HepG2 (cell line): ENCODE results near the gene GNG2. TPM values are rescaled to one million over a fixed set of nuclear protein-coding genes. Genes with fewer than 3 reads are reported as not detected.

Experiments
- ATAC-seq: fragments of 200-7000 bp; cut with Tn5 transposase; 3 replicates; pipeline ENCODE4 v1.9.1; 2020; ENCODE audit warnings: mild to moderate bottlenecking, moderate library complexity
- BruUV-seq: library from RNA; stranded (reverse); fragments of 400-500 nt; replicated peaks from 2 replicates; lab custom pipeline; 2021; lab: Mats Ljungman, UMichigan
- CTCF ChIA-PET: fragments of 300-600 bp; formaldehyde crosslinking; extraction: SDS; loops from one replicate; lab custom pipeline; 2021; ENCODE audit warnings: low total read pairs, inconsistent platforms, low intra/inter-chr PET ratio; lab: Yijun Ruan, JAX
- POLR2A ChIA-PET: fragments of 350-600 bp; sonication (Branson Sonifier 250); formaldehyde crosslinking; loops from one replicate; lab custom pipeline; 2020; ENCODE audit warnings: antibody characterized with exemption, inconsistent platforms; lab: Yijun Ruan, JAX
- DNase-seq: peaks from one replicate; pipeline ENCODE4 v3.0.0-alpha.2; 2015; ENCODE audit warnings: low spot score
- FAIRE-seq: peaks from 3 replicates; lab custom pipeline; 2011; peaks lifted over from hg19 to GRCh38; lab: Jason Lieb, UNC
- H2AFZ ChIP-seq: one replicate; pipeline ENCODE4 v1.6.1; 2011; ENCODE audit warnings: low read length, inconsistent platforms
- H3K27ac ChIP-seq: fragments of 300-600 bp; 3 replicates; pipeline ENCODE4 v1.8.0; 2011; ENCODE audit warnings: mixed run types, mild to moderate bottlenecking, mixed read lengths, low read length, inconsistent platforms; ENCODE audit not compliant: insufficient read depth; ENCODE audit errors: extremely low read length
- H3K27me3 ChIP-seq, 2 experiments: fragments of 200-600 bp in 1 of 2; 2 replicates in 1 of 2; 3 replicates in 1 of 2; pipeline versions ENCODE4 v1.6.0 to v1.8.0; 2011; ENCODE audit warnings: low read length in 2 of 2, mild to moderate bottlenecking in 2 of 2, moderate library complexity in 2 of 2, inconsistent platforms in 1 of 2; ENCODE audit not compliant: insufficient read depth in 2 of 2, control insufficient read depth in 1 of 2
- H3K36me3 ChIP-seq, 2 experiments: fragments of 200-600 bp in 1 of 2; replicated peaks in 1 of 2; 2 replicates in 1 of 2; 3 replicates in 1 of 2; pipeline versions ENCODE4 v1.5.1 to v1.8.0; 2011; ENCODE audit warnings: low read length in 2 of 2, inconsistent platforms in 1 of 2; ENCODE audit not compliant: insufficient read depth in 2 of 2, control insufficient read depth in 1 of 2
- H3K4me1 ChIP-seq: 2 replicates; pipeline ENCODE4 v1.5.1; 2012; ENCODE audit warnings: low read length, inconsistent platforms; ENCODE audit not compliant: insufficient read depth
- H3K4me2 ChIP-seq: 2 replicates; pipeline ENCODE4 v1.6.0; 2011; ENCODE audit warnings: low read depth, low read length, inconsistent platforms
- H3K4me3 ChIP-seq, 3 experiments: fragments of 200-600 bp in 1 of 3; sonication (generic), shearing (Covaris generic) in 1 of 3; replicated peaks in 1 of 3; 2 replicates each; pipeline ENCODE4 v1.5.1; 2011 to 2016; ENCODE audit warnings: low read length in 3 of 3, inconsistent platforms in 2 of 3, low read depth in 2 of 3, mild to moderate bottlenecking in 2 of 3, control low read depth in 1 of 3, mixed read lengths in 1 of 3; ENCODE audit not compliant: insufficient read depth in 1 of 3
- H3K79me2 ChIP-seq: one replicate; pipeline ENCODE4 v1.6.1; 2011; ENCODE audit warnings: low read length, inconsistent platforms; ENCODE audit not compliant: insufficient read depth
- H3K9ac ChIP-seq: 2 replicates; pipeline ENCODE4 v1.6.0; 2011; ENCODE audit warnings: mild to moderate bottlenecking, low read depth, low read length, inconsistent platforms; ENCODE audit not compliant: insufficient read depth
- H3K9me3 ChIP-seq: 2 replicates; pipeline ENCODE4 v1.5.1; 2012; ENCODE audit warnings: mild to moderate bottlenecking, low read length
- H4K20me1 ChIP-seq: 2 replicates; pipeline ENCODE4 v1.6.0; 2011; ENCODE audit warnings: inconsistent platforms, mild to moderate bottlenecking, low read length, moderate library complexity; ENCODE audit not compliant: insufficient read depth
- MTF2 ChIP-seq: sonication (generic); formaldehyde crosslinking; IDR thresholded peaks from 2 replicates; pipeline ENCODE4 v1.5.0; 2020; ENCODE audit warnings: missing genetic modification reagents, borderline replicate concordance
- ONECUT2 ChIP-seq: sonication (generic); formaldehyde crosslinking; IDR thresholded peaks from 2 replicates; pipeline ENCODE4 v1.4.0; 2020; ENCODE audit warnings: missing genetic modification reagents
- SALL2 ChIP-seq: sonication (generic); formaldehyde crosslinking; IDR thresholded peaks from 2 replicates; pipeline ENCODE4 v1.8.1; 2023; ENCODE audit warnings: mild to moderate bottlenecking, missing genetic modification reagents, inconsistent platforms
- SMAD9 ChIP-seq: sonication (generic); formaldehyde crosslinking; IDR thresholded peaks from 2 replicates; pipeline ENCODE4 v1.5.1; 2020; ENCODE audit warnings: mild to moderate bottlenecking, missing genetic modification reagents
- XRCC5 ChIP-seq: fragments of 200-400 bp; formaldehyde crosslinking; optimal IDR thresholded peaks from 2 replicates; pipeline ENCODE3; 2017; ENCODE audit warnings: mild to moderate bottlenecking, low read length
- ZNF24 ChIP-seq: fragments of 450-650 bp; IDR thresholded peaks from 2 replicates; pipeline ENCODE4 v1.6.1; 2017; ENCODE audit warnings: antibody characterized with exemption, mild to moderate bottlenecking
- ZNF790 ChIP-seq: sonication (generic); formaldehyde crosslinking; IDR thresholded peaks from 2 replicates; pipeline ENCODE4 v1.8.0; 2022; ENCODE audit warnings: missing genetic modification reagents, mild to moderate bottlenecking, borderline replicate concordance
- WGBS: methylation state at CpG from one replicate; pipeline ENCODE4 v1.1.6; 2017; ENCODE audit warnings: low lambda C conversion rate; 5-methylcytosine and 5-hydroxymethylcytosine counted together
- in situ Hi-C: cut with HindIII; loops from 2 replicates; pipeline ENCODE4 v1.10.0; 2017; ENCODE audit warnings: low pct_unique_long_range_greater_than_20kb; ENCODE audit not compliant: extremely low pct_ligation_motif_present
- intact Hi-C: fragments of 100-400 bp; cut with micrococcal nuclease; formaldehyde crosslinking; loops from one replicate; pipeline ENCODE4 v1.10.0; 2022; ENCODE audit not compliant: unreplicated experiment
- polyA plus RNA-seq, 8 experiments: library from polyadenylated mRNA; depleted of rRNA in 3 of 8; stranded (reverse) in 7 of 8; unstranded in 1 of 8; fragments of >200 nt; fragmentation: Illumina TruSeq in 4 of 8; extraction: Trizol in 4 of 8; gene quantifications; 2 replicates each; pipeline versions ENCODE4 v1.2.1 to v1.2.3, GENCODE V29; 2011 to 2016; ENCODE audit warnings: low read depth in 4 of 8, missing spikeins in 1 of 8, mixed read lengths in 1 of 8; ENCODE audit not compliant: insufficient read depth in 1 of 8
- total RNA-seq, 5 experiments: library from RNA; depleted of rRNA; stranded (reverse); fragments of >200 nt; fragmentation: Illumina TruSeq; extraction: Trizol; gene quantifications; 2 replicates each; pipeline ENCODE4 v1.2.3, GENCODE V29; 2016; ENCODE audit warnings: low read depth in 1 of 5
- TF ChIP-seq, protein P1 (sequence below): sonication (generic); formaldehyde crosslinking; IDR thresholded peaks from 2 replicates; pipeline ENCODE4 v1.4.0; 2020; ENCODE audit warnings: missing genetic modification reagents
- TF ChIP-seq, protein P2 (sequence below): sonication (generic); formaldehyde crosslinking; conservative IDR thresholded peaks from 2 replicates; pipeline ENCODE4 v1.4.0; 2020; ENCODE audit warnings: missing genetic modification reagents
- TF ChIP-seq, protein P3 (sequence below): sonication (generic); formaldehyde crosslinking; IDR thresholded peaks from 2 replicates; pipeline ENCODE4 v1.9.0; 2021; ENCODE audit warnings: missing genetic modification reagents, mild to moderate bottlenecking, borderline replicate concordance

The GNG2 gene
- total and polyA plus RNA-seq, 2 of the 13 experiments (the other 11 are each of a cell fraction or from before 2014, with no cell fraction given), result not detected

DNA sequence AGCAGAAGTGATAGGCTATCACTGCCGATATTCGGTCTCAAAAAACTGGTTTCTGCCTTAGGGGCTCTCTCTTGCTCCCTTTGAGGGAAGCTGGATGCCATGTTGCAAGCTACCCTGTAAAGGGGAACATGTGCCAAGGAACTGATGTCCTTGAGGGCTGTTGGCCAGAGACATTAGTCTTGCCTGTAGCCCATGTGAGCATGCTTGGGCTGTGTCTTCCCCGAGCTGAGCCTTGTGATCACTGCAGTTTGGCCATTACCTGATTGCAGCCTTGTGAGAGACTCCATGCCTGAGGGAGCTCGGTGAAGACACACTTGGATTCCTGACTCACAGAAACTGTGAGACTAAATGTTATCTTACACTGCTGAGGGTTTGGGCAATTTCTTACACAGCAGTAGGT lies 147.7 kb downstream of the GNG2 start:
- in situ Hi-C loops, result no loop called here
- CTCF ChIA-PET, result no interaction called here
- BruUV-seq, result no TSS peak

More for the DNA sequence above, 147.7 kb downstream of the GNG2 start:
- POLR2A ChIA-PET, result no interaction called here
- DNase-seq, result no peak
- H3K9me3 ChIP-seq, result no peaks in the 10 kb centered on the region
- no peaks in the 10 kb centered on the region for H3K79me2 ChIP-seq
- no peak for ATAC-seq
- H2AFZ ChIP-seq, result no peak overlapping the region
- no peaks in the 10 kb centered on the region for H4K20me1 ChIP-seq
- WGBS, result 92% methylated on average over 4 of the region's 4 CpGs
- FAIRE-seq, result no peak
- no peaks in the 10 kb centered on the region for H3K27me3 ChIP-seq
- H3K9ac ChIP-seq, result no peak overlapping the region
- H3K27ac ChIP-seq, result no peak overlapping the region
- H3K36me3 ChIP-seq, result peaks cover 18 to 82% of the 10 kb centered on the region in 2 experiments
- H3K4me1 ChIP-seq, result 0 out of 2 replicates have a peak, but pooled peaks cover 6% of the 10 kb centered on the region
- intact Hi-C loops, result no loop called here
- H3K4me2 ChIP-seq, result no peak overlapping the region
- H3K4me3 ChIP-seq, result no peak overlapping the region
- TF ChIP-seq, protein P1, sequence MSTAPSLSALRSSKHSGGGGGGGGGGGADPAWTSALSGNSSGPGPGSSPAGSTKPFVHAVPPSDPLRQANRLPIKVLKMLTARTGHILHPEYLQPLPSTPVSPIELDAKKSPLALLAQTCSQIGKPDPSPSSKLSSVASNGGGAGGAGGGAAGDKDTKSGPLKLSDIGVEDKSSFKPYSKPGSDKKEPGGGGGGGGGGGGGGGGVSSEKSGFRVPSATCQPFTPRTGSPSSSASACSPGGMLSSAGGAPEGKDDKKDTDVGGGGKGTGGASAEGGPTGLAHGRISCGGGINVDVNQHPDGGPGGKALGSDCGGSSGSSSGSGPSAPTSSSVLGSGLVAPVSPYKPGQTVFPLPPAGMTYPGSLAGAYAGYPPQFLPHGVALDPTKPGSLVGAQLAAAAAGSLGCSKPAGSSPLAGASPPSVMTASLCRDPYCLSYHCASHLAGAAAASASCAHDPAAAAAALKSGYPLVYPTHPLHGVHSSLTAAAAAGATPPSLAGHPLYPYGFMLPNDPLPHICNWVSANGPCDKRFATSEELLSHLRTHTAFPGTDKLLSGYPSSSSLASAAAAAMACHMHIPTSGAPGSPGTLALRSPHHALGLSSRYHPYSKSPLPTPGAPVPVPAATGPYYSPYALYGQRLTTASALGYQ (CRISPR knock-in tag), result no peak
- TF ChIP-seq ONECUT2 (CRISPR knock-in tag) (no peak), ZNF24 (no peak), XRCC5 (no peak), MTF2 (CRISPR knock-in tag) (no peak), SMAD9 (CRISPR knock-in tag) (no peak), ZNF790 (CRISPR knock-in tag) (no peak), SALL2 (CRISPR knock-in tag) (no peak)
- TF ChIP-seq, protein P2, sequence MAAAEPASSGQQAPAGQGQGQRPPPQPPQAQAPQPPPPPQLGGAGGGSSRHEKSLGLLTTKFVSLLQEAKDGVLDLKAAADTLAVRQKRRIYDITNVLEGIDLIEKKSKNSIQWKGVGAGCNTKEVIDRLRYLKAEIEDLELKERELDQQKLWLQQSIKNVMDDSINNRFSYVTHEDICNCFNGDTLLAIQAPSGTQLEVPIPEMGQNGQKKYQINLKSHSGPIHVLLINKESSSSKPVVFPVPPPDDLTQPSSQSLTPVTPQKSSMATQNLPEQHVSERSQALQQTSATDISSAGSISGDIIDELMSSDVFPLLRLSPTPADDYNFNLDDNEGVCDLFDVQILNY (CRISPR knock-in tag), result no peak
- TF ChIP-seq, protein P3, sequence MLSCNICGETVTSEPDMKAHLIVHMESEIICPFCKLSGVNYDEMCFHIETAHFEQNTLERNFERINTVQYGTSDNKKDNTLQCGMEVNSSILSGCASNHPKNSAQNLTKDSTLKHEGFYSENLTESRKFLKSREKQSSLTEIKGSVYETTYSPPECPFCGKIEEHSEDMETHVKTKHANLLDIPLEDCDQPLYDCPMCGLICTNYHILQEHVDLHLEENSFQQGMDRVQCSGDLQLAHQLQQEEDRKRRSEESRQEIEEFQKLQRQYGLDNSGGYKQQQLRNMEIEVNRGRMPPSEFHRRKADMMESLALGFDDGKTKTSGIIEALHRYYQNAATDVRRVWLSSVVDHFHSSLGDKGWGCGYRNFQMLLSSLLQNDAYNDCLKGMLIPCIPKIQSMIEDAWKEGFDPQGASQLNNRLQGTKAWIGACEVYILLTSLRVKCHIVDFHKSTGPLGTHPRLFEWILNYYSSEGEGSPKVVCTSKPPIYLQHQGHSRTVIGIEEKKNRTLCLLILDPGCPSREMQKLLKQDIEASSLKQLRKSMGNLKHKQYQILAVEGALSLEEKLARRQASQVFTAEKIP (CRISPR knock-in tag), result no peak
